Measurements from ENCODE around the gene GASK1A.

The GASK1A gene

DNA sequence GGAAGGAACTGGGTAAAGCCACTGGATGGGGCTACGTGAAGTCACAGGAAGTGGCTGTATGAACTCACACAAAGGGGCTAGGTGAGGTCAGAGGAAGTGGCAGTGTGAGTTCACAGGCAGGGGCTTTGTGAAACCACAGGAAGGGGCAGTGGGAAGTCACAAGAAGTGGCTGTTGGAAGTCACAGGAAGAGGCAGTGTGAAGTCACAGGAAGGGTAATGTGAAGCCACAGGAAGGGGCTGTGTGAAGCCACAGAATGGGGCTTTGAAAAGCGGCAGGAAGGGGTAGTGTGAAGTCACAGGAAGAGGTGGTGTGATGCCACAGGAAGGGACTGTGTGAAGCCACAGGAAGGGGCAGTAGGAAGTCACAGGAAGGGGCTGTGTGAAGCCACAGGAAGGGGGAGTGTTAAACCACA lies 34.6 kb downstream of the GASK1A start:
- Mint-ChIP-seq H3K27ac (no peak overlapping the region), H3K4me1 (no peaks in the 10 kb centered on the region), H3K27me3 (no peaks in the 10 kb centered on the region), H3K4me3 (no peak overlapping the region), H3K36me3 (no peaks in the 10 kb centered on the region), H3K9me3 (peaks cover 7% of the 10 kb centered on the region)
- CTCF ChIA-PET, result no interaction called here
- DNase-seq, result peak; percentile 55

DNA sequence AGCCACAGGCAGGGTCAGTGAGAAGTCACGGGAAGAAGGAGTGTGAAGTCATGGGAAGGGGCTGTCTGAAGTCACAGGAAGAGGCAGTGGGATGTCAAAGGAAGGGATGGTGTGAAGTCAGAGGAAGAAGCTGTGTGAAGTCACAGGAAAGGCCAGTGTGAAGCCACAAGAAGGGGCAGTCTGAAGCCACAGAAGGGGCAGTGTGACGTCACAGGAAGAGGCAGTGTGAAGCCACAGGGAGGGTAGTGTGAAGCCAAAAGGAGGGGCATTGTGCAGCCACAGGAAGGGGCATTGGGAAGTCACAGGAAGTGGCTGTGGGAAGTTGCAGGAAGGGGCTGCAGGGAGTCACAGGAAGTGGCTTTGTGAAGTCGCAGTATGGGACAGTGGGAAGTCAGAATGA lies 35.1 kb downstream of the GASK1A start:
- H3K36me3 Mint-ChIP-seq, result no peaks in the 10 kb centered on the region
- CTCF ChIA-PET, result no interaction called here

DNA sequence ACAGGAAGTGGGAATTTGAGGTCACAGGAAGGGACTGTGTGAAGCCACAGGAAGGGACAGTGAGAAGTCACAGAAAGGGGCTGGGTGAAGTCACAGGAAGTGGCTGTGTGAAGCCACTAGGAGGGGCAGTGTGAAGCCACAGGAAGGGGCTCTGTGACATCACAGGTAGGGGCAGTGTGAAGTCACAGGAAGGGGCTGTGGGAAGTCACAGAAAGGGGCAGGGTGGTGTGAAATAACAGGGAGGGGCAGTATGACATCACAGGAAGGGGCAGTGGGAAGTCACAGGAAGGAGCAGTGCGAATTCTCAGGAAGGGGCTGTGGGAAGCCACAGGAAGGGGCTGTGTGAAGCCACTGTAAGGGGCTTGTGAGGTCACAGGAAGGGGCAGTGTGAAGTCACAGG lies 35.8 kb downstream of the GASK1A start:
- no peak overlapping the region for H3K27ac Mint-ChIP-seq
- no peaks in the 10 kb centered on the region for H3K27me3 Mint-ChIP-seq
- CTCF ChIA-PET, result no interaction called here
- DNase-seq, result no peak
- no peaks in the 10 kb centered on the region for H3K4me1 Mint-ChIP-seq
- H3K4me3 Mint-ChIP-seq, result no peak overlapping the region
- H3K36me3 Mint-ChIP-seq, result no peaks in the 10 kb centered on the region
- H3K9me3 Mint-ChIP-seq, result peaks cover 10% of the 10 kb centered on the region

More for the DNA sequence above, 35.1 kb downstream of the GASK1A start:
- no peak overlapping the region for H3K27ac Mint-ChIP-seq
- peaks cover 9% of the 10 kb centered on the region for H3K9me3 Mint-ChIP-seq
- DNase-seq, result no peak
- H3K27me3 Mint-ChIP-seq, result no peaks in the 10 kb centered on the region
- H3K4me1 Mint-ChIP-seq, result no peaks in the 10 kb centered on the region
- H3K4me3 Mint-ChIP-seq, result no peak overlapping the region

DNA sequence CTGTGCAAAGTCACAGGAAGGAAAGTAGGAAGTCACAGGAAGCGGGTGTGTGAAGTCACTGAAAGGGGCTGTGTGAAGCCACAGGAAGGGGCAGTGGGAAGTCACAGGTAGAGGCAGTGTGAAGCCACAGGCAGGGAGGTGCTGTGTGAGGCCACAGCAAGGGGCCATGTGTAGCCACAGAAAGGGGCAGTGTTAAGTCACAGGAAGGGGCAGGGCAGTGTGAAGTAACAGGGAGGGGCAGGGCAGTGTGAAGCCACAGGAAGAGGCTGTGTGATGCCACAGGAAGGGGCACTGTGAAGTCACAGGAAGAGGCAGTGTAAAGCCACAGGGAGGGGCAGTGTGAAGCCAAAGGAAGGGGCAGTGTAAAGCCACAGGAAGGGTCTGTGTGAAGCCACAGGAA lies 36.5 kb downstream of the GASK1A start:
- peaks cover 10% of the 10 kb centered on the region for H3K9me3 Mint-ChIP-seq
- no peaks in the 10 kb centered on the region for H3K27me3 Mint-ChIP-seq
- H3K4me3 Mint-ChIP-seq, result no peak overlapping the region
- no peak overlapping the region for H3K27ac Mint-ChIP-seq
- DNase-seq, result peak; percentile 36
- CTCF ChIA-PET, result no interaction called here
- H3K36me3 Mint-ChIP-seq, result no peaks in the 10 kb centered on the region
- H3K4me1 Mint-ChIP-seq, result peaks cover 2% of the 10 kb centered on the region

DNA sequence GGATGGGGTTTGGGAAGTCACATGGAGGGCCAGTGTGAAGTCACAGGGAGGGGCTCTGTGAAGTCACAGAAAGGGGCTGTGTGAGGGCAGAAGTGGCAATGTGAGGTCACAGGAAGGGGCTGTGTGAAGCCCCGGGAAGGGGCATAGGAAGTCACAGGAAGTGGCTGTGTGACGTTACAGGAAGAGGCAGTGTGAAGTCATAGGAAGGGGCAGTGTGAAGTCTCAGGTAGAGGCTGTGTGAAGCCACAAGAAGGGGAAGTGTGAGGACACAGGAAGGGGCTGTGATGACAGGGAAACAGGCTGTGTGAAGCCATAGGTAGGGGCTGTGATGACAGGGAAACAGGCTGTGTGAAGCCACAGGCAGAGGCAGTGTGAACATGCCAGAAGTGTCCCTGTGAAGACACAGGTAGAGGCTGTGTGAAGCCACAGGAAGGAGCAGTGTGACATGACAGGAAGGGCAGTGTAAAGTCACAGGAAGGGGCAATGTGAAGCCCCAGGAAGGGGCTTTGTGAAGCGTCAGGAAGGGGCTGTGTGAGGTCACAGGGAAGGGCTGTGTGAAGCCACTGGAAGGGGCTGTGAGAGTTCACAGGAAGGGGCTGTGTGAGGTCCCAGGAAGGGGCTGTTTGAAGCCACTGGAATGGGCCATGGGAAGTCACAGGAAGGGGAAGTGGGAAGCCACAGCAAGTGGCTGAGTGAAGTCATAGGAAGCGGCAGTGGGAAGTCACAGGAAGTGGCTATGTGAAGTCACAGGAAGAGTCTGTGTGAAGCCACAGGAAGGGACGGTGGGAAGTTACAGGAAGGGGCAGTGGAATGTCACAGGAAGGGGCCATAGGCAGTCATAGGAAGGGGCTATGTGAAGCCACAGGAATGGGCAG lies 37.1 kb downstream of the GASK1A start:
- Mint-ChIP-seq H3K27me3 (no peaks in the 10 kb centered on the region), H3K36me3 (peaks cover 1% of the 10 kb centered on the region), H3K9me3 (peaks cover 10% of the 10 kb centered on the region), H3K4me1 (peaks cover 9% of the 10 kb centered on the region), H3K4me3 (no peak overlapping the region), H3K27ac (no peak overlapping the region)
- CTCF ChIA-PET, result no interaction called here
- peak; percentile 34 for DNase-seq

DNA sequence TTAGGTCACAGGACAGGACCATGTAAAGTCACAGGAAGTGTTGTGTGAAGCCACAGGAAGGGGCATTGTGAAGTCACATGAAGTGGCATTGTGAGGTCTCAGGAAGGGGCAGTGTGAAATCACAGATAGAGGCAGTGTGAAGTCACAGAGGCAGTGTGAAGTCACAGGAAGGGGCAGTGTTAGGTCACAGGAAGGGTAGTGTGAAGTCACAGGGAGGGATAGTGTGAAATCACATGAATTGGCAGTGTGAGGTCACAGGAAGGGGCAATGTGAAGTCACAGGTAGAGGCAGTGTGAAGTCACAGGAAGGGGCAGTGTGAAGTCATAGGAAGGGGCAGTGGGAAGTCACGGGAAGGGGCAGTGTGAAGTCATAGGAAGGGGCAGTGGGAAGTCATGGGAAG lies 37.9 kb downstream of the GASK1A start:
- peaks cover 7% of the 10 kb centered on the region for H3K36me3 Mint-ChIP-seq
- H3K9me3 Mint-ChIP-seq, result peaks cover 17% of the 10 kb centered on the region
- CTCF ChIA-PET, result no interaction called here

DNA sequence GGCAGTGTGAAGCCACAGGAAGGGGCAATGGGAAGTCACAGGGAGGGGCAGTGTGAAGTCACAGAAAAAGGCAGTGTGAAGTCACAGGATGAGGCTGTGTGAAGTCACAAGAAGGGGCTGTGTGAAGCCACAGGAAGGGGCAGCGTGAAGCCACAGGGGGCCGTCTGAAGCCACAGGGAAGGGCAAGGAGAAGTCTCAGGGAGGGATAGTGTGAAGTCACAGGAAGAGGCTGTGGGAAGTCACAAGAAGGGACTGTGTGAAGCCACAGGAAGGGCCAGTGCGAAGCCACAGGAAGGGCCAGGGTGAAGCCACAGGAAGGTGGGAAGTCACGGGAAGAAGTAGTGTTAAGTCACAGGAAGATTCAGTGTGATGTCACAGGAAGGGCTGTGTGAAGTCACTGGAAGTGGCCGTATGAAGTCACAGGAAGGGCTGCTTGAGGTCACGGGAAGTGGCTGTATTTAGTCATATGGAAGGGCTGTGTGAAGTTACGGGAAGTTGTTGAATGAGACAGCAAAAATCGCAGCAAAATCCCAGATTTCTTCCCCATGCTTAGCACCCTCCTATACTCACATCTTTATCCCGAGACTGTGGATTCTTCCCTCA lies 38.6 kb downstream of the GASK1A start:
- peaks cover 8% of the 10 kb centered on the region for H3K36me3 Mint-ChIP-seq
- no peak for DNase-seq
- CTCF ChIA-PET, result no interaction called here
- H3K4me1 Mint-ChIP-seq, result peaks cover 19% of the 10 kb centered on the region
- no peak overlapping the region for H3K27ac Mint-ChIP-seq
- H3K4me3 Mint-ChIP-seq, result no peak overlapping the region
- H3K27me3 Mint-ChIP-seq, result no peaks in the 10 kb centered on the region
- peaks cover 20% of the 10 kb centered on the region for H3K9me3 Mint-ChIP-seq

More for the DNA sequence above, 37.9 kb downstream of the GASK1A start:
- Mint-ChIP-seq H3K4me1 (peaks cover 16% of the 10 kb centered on the region), H3K4me3 (no peak overlapping the region), H3K27ac (no peak overlapping the region), H3K27me3 (no peaks in the 10 kb centered on the region)
- DNase-seq, result no peak

DNA sequence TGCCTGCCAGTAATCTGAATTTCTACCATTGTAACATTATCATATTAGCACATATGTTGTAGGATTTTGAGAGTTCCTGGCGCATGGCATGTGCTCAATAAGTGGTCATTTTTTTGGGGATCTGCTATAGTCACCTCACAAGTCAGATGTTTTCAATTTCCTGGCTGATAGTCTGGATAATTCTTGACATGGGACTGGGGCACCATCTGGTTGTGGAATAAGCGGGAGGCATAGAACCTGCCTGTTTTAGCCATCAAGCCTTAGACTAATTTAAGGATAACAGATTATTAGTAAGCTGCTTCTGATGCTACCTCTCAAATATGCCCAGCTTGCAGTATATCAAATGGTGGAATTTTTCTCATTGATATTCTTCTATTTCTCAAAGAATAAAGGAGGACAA lies 39.1 kb downstream of the GASK1A start:
- Mint-ChIP-seq H3K4me1 (peaks cover 25% of the 10 kb centered on the region), H3K36me3 (peaks cover 8% of the 10 kb centered on the region), H3K9me3 (peaks cover 20% of the 10 kb centered on the region), H3K27me3 (no peaks in the 10 kb centered on the region), H3K27ac (no peak overlapping the region), H3K4me3 (no peak overlapping the region)
- CTCF ChIA-PET, result no interaction called here
- DNase-seq, result no peak

DNA sequence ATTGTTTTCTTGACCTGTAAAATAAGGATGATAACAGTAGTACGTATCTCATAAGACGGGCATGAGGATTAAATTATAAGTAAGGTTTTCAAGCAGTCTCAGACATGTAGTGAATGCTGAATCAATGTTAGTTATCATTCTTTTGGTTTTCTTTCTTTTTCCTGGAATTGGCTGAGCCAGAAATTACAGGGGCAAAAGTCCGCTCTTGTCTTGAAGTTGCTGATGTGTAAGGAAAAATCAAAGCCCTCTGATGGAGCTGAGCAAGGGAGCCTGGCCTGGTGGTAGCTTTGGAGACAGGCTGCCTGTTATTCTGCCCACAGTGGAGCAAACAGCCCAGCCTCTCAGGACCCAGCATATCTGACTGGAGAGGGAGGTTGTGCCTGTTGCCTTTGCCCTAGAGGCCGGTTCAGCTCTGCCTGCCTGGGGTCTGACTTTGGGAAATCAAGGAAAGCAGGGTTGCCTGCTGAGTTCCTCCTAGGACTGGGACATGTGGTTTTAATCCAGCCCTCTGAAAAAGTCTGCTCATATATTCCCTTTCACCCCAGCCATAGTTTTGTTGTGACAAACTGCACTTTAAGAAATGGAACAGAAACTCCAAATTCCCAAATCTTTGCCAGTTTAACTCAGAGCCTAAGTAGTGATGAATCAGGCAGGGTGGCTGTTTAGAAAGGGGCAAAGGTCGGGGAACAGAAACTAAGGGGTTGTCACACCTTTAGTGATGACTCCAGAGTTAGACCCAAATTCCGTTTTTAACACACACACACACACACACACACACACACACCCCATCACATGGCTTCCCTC lies 40.1 kb downstream of the GASK1A start:
- Mint-ChIP-seq H3K9me3 (peaks cover 20% of the 10 kb centered on the region), H3K27me3 (no peaks in the 10 kb centered on the region), H3K4me1 (peaks cover 35% of the 10 kb centered on the region), H3K4me3 (no peak overlapping the region), H3K27ac (peak overlapping the region; percentile 64), H3K36me3 (peaks cover 8% of the 10 kb centered on the region)
- CTCF ChIA-PET, result interaction anchor here (0.6 kb wide), 1 partner anchor 31 kb away, joined by 3 read pairs; no protein-coding TSS in a partner anchor
- DNase-seq, result no peak

DNA sequence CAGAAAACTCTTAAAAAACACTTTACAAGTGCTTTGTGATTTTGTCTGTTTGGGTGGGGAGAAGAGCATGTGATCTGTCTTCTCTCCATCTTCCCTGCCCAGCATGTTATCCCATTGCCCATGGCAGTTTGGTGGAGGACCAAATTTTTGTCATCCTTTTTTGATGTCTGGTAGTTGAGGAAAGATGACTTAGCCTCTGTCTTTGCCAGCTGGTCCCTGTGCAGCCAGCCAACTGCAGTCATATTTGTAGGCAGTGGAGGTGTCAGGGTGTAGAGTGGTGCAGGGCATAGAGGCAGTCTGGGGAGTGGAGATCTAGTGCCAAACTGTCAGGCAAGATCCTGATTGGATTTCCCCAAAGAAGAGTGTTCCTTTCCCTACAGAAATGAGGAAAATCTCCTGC lies 40.7 kb downstream of the GASK1A start:
- DNase-seq, result no peak
- H3K4me1 Mint-ChIP-seq, result peaks cover 41% of the 10 kb centered on the region
- peaks cover 1% of the 10 kb centered on the region for H3K27me3 Mint-ChIP-seq
- H3K9me3 Mint-ChIP-seq, result peaks cover 20% of the 10 kb centered on the region
- CTCF ChIA-PET, result interaction anchor here (0.6 kb wide), 1 partner anchor 30 kb away, joined by 3 read pairs; no protein-coding TSS in a partner anchor
- H3K27ac Mint-ChIP-seq, result no peak overlapping the region
- no peak overlapping the region for H3K4me3 Mint-ChIP-seq
- H3K36me3 Mint-ChIP-seq, result peaks cover 8% of the 10 kb centered on the region

DNA sequence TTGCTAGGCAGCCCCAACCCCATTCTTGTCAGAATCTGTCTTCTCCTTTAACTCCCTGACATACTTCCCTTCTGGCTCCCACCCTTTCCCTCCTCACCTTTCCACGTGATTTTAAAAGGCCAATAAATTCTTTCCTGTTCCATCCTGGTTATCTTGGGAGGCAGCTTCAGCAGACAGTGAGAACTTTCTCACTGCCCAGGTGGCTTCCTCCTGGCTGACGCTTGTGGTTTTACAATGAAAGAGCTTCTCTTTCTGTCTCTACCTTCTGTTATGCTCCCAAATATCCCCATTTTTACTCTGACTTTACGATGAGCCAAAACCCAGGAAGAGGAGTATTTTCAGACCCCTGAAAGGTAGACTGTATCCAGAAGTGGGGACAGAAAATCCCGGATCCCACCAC lies 42.1 kb downstream of the GASK1A start:
- H3K36me3 Mint-ChIP-seq, result peaks cover 12% of the 10 kb centered on the region
- CTCF ChIA-PET, result interaction anchor here (1.4 kb wide), 1 partner anchor 369 kb away, joined by 3 read pairs; no protein-coding TSS in a partner anchor

DNA sequence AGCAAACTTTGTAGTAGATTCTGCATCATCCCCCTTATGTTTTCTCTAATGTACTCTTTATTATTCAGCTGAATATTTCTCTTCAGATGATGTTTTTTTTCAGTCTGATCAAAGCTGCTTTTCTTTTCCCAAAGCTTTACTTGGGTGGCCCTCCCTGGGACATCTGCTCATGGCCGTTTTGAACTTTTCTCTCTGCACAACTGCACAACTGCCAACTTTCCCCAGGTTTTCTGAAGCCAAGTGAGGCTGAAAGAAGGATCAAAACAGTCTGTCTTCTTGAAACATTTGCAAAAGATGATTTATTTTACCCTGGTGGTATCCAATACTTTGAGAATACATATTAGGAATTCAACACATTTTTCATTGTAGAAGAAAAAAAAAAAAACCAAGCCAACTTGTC lies 43.0 kb downstream of the GASK1A start:
- DNase-seq, result no peak
- Mint-ChIP-seq H3K4me1 (peaks cover 51% of the 10 kb centered on the region), H3K27ac (no peak overlapping the region), H3K36me3 (peaks cover 12% of the 10 kb centered on the region), H3K27me3 (peaks cover 8% of the 10 kb centered on the region), H3K4me3 (no peak overlapping the region), H3K9me3 (peaks cover 20% of the 10 kb centered on the region)
- CTCF ChIA-PET, result interaction anchor here (1.4 kb wide), 1 partner anchor 370 kb away, joined by 3 read pairs; no protein-coding TSS in a partner anchor

More for the DNA sequence above, 42.1 kb downstream of the GASK1A start:
- H3K4me3 Mint-ChIP-seq, result no peak overlapping the region
- peaks cover 20% of the 10 kb centered on the region for H3K9me3 Mint-ChIP-seq
- no peak overlapping the region for H3K27ac Mint-ChIP-seq
- no peak for DNase-seq
- peaks cover 8% of the 10 kb centered on the region for H3K27me3 Mint-ChIP-seq
- H3K4me1 Mint-ChIP-seq, result peaks cover 51% of the 10 kb centered on the region

DNA sequence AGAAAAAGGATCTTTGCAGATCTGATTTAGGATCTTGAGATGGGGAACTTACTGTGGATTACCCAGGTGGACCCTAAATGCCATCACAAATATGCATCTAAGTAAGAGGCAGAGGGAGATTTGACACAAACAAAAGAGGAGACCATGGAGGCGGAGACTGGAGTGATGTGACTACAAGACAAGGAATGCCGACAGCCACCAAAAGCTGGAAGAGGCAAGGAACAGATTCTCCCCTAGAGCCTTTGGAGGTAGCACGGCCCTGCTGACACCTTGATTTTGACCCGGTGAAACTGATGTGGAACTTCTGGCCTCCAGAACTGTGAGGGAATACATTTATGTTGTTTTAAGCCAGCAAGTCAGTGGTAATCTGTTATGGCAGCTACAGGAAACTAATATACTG lies 44.0 kb downstream of the GASK1A start:
- CTCF ChIA-PET, result no interaction called here
- peaks cover 12% of the 10 kb centered on the region for H3K36me3 Mint-ChIP-seq
- peaks cover 20% of the 10 kb centered on the region for H3K9me3 Mint-ChIP-seq
- peaks cover 51% of the 10 kb centered on the region for H3K4me1 Mint-ChIP-seq
- DNase-seq, result no peak
- peak overlapping the region; percentile 90 for H3K27ac Mint-ChIP-seq
- H3K27me3 Mint-ChIP-seq, result peaks cover 8% of the 10 kb centered on the region
- H3K4me3 Mint-ChIP-seq, result no peak overlapping the region

DNA sequence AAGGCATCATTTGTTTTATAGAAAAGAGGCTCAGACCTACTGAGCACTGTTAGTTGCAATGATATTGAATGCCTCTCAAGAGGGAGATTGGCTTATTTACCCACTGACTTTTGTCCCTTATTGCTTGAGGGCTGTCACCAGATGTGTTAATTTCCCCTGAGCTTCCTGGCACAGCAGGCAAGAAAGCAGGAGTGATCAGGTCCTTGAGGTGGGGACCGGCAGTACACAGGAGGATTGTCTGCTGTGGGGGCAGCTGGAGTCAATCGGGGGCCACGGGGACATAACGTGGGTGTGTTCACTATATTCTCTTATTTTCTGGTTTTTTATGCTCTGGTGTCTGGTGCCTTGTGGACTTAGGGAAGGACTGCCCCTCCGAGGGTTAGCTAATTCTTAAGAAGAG lies 44.6 kb downstream of the GASK1A start:
- Mint-ChIP-seq H3K4me3 (peak overlapping the region; percentile 56), H3K27me3 (peaks cover 8% of the 10 kb centered on the region), H3K4me1 (peaks cover 51% of the 10 kb centered on the region), H3K36me3 (peaks cover 12% of the 10 kb centered on the region), H3K9me3 (peaks cover 19% of the 10 kb centered on the region), H3K27ac (peak overlapping the region; percentile 90)
- DNase-seq, result no peak
- CTCF ChIA-PET, result interaction anchor here (0.7 to 0.9 kb wide), 2 partner anchors 48 to 62 kb away, joined by 3 to 4 read pairs; no protein-coding TSS in a partner anchor

Measured in activated naive CD4-positive, alpha-beta T cell treated with anti-CD3 and anti-CD28 coated beads, Interleukin-2, amount 10 ng/mL, durations not matched to agents 7 days and 5 days (primary cell).